Measurements from ENCODE around the gene C18orf63. TPM values are rescaled to one million over a fixed set of nuclear protein-coding genes. Genes with fewer than 3 reads are reported as not detected.

The C18orf63 gene
- total RNA-seq, 2 experiments from 2014 or later: not detected

DNA sequence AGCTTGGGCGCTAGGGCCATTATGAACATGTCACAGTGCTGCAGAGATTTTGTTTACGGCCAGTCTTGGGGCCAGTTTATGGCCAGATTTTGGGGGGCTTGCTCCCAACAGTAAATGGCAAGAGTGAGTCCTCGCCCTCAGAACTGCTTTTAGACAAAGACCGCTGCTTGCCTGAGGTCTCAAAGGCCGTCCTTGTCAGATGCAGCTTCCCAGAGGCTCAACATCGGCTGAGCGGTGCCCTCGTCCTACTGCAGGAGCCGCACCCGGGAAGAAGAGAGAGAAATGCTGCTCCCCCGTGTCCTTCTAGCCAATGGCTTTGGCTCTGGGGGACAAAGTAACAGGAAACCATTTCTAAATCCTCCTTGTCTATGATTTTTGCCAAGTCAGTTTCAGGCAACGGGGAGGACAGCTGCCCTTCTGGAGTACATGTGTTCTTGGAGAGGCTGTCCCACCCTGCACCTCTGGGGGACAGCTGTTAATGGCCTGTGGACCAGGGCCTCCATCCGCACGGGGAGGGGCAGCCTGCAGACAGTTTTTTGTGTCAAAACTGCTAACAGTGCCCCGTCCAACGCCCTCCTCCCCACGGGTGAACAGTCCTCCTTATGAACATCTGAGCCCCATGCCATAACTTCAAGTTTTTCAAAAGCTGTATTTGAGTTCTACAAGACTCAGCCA lies 66.1 kb downstream of the C18orf63 start:
- peak; percentile 14 for DNase-seq
- Mint-ChIP-seq H3K27ac (no peak overlapping the region), H3K27me3 (ENCODE audit: low read depth) (peaks cover 1% of the 10 kb centered on the region), H3K4me1 (ENCODE audit: low read depth) (peaks cover 30% of the 10 kb centered on the region), H3K36me3 (ENCODE audit: low read depth) (peaks cover 3% of the 10 kb centered on the region), H3K4me3 (no peak overlapping the region), H3K9me3 (ENCODE audit: insufficient read depth) (no peaks in the 10 kb centered on the region)
- CTCF ChIA-PET: interaction anchor here (1.1 kb wide), 1 partner anchor 15 kb away, joined by 4 read pairs; no protein-coding TSS in a partner anchor
- ATAC-seq: no peak
- POLR2A ChIA-PET: no interaction called here

DNA sequence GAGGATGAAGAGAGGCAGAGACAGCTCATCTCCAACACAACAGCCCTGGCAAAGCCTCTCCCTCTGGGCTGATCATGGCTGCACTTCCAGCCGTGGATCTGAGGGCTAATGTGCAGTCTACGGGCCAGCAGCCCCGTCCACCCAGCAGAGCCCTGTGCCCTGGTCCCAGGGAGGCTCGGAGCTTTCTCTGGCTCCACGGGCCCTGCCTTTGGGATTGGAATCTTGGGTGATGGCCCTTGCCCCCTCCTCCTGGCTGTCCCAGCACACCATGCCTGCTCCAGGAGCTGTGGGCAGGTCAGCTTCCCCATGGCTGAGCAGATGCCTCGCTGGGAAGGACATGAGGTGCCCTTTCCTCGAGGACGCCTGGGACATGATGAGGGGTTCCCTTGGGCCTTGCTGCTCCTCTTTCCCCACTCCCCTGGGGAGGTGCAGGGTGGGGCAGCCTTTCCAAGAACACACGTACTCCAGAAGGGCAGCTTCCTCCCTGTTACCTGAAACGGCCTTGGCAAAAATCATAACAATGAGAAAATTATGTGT lies 66.9 kb downstream of the C18orf63 start:
- Mint-ChIP-seq H3K27ac (no peak overlapping the region), H3K4me1 (ENCODE audit: low read depth) (peaks cover 26% of the 10 kb centered on the region), H3K9me3 (ENCODE audit: insufficient read depth) (no peaks in the 10 kb centered on the region), H3K27me3 (ENCODE audit: low read depth) (peaks cover 3% of the 10 kb centered on the region), H3K4me3 (no peak overlapping the region), H3K36me3 (ENCODE audit: low read depth) (peaks cover 3% of the 10 kb centered on the region)
- ChIA-PET CTCF (interaction anchor here (1.1 kb wide), 1 partner anchor 16 kb away, joined by 4 read pairs; no protein-coding TSS in a partner anchor), POLR2A (no interaction called here)
- ATAC-seq: no peak
- peak; percentile 3 for DNase-seq

DNA sequence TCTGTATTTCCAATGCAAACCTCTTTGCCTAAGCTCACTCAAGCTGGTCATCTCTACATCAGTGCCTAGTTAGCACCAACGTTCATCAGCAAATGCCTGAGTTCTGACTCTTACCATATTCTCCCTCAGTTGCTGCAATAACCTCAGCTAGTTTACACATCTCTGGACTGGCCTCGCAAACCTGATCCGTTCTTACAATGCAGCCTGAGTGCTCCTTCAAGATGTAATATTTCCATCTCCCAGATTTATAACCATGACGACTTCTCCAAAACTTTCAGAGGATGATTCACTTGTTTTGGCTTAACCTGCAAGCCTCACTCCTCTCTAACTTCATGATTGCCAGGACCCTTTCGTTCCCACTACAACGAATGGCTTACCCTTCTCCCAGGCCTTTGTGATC lies 71.7 kb downstream of the C18orf63 start:
- POLR2A ChIA-PET: no interaction called here

DNA sequence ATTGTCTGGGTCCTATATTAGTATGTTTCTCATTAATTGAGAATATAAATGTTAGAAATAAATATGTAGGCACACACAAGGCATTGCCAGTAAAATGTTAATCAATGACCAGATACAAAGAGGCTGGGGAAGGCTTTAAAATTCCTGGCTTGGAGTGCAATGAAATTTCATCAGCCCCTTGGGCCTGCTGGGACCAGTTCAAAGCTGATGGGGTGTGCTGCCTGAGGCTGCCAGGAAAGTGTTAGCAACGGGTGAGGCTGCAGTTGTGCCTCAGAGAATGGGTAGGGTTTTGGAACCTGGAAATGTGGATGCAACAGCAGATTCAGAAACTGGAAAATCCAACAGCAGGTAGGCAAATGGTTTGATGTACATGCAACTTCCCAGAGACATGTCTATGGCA lies 72.6 kb downstream of the C18orf63 start:
- DNase-seq (no peak), ATAC-seq (no peak)
- H3K27me3 Mint-ChIP-seq (ENCODE audit: low read depth): peaks cover 7% of the 10 kb centered on the region
- no peaks in the 10 kb centered on the region for H3K36me3 Mint-ChIP-seq (ENCODE audit: low read depth)
- H3K4me1 Mint-ChIP-seq (ENCODE audit: low read depth): peaks cover 21% of the 10 kb centered on the region
- no peak overlapping the region for H3K4me3 Mint-ChIP-seq
- CTCF ChIA-PET: interaction anchor here (0.7 to 4.2 kb wide), 2 partner anchors 10 to 163 kb away, joined by 3 to 13 read pairs; no protein-coding TSS in a partner anchor
- no peak overlapping the region for H3K27ac Mint-ChIP-seq
- no peaks in the 10 kb centered on the region for H3K9me3 Mint-ChIP-seq (ENCODE audit: insufficient read depth)
- POLR2A ChIA-PET: interaction anchor here (1.2 kb wide), 1 partner anchor 10 kb away, joined by 5 read pairs; no protein-coding TSS in a partner anchor

More for the DNA sequence above, 71.7 kb downstream of the C18orf63 start:
- peaks cover 3% of the 10 kb centered on the region for H3K27me3 Mint-ChIP-seq (ENCODE audit: low read depth)
- H3K9me3 Mint-ChIP-seq (ENCODE audit: insufficient read depth): no peaks in the 10 kb centered on the region
- H3K4me3 Mint-ChIP-seq: no peak overlapping the region
- no peaks in the 10 kb centered on the region for H3K36me3 Mint-ChIP-seq (ENCODE audit: low read depth)
- CTCF ChIA-PET: interaction anchor here (1.4 kb wide), 1 partner anchor 9 kb away, joined by 4 read pairs; no protein-coding TSS in a partner anchor
- H3K27ac Mint-ChIP-seq: no peak overlapping the region
- no peak for ATAC-seq
- DNase-seq: no peak
- H3K4me1 Mint-ChIP-seq (ENCODE audit: low read depth): peaks cover 21% of the 10 kb centered on the region

DNA sequence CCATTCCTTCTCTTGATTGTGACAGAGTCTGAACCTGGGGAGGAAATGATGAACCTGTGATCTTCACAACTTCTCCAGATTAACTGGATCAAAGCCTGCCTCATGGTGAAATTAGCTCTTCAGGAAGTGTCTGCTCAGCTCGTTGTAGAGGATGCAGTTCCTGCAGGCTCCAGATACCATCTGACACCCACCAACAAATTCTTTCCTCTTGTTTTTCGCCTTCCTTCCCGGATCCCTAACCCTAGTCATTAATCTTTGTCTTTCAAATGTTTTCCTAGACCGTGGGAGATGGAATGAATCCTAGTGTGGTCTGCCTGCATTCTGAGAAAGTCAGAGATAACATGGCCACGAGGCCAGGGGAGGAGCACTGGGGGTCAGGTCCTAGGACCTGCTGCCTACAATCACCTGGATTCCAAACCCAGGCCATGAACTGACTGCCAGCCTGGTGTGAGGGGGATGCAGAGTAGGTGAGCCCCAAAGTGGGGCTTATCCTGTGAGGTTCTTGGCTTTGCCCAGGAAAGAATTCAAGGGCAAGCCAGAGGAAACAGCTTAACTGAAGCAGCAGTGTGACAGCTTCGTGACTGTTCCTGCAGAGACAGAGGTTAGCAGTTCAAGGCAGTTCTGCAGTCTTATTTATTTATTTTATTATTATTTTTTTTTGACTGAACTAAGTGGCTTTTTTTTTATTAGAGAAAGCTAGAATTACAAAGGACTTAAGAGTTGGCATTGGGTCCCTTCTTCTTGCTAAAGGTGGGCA lies 73.7 kb downstream of the C18orf63 start:
- no peak overlapping the region for H3K27ac Mint-ChIP-seq
- DNase-seq (no peak), ATAC-seq (no peak)
- ChIA-PET CTCF (interaction anchor here (0.7 to 4.2 kb wide), 4 partner anchors 11 to 162 kb away, joined by 3 to 13 read pairs (median 4); no protein-coding TSS in a partner anchor), POLR2A (interaction anchor here (1.2 kb wide), 1 partner anchor 11 kb away, joined by 5 read pairs; no protein-coding TSS in a partner anchor)
- peaks cover 21% of the 10 kb centered on the region for H3K4me1 Mint-ChIP-seq (ENCODE audit: low read depth)
- H3K4me3 Mint-ChIP-seq: no peak overlapping the region
- H3K27me3 Mint-ChIP-seq (ENCODE audit: low read depth): peaks cover 13% of the 10 kb centered on the region
- H3K36me3 Mint-ChIP-seq (ENCODE audit: low read depth): no peaks in the 10 kb centered on the region
- no peaks in the 10 kb centered on the region for H3K9me3 Mint-ChIP-seq (ENCODE audit: insufficient read depth)

DNA sequence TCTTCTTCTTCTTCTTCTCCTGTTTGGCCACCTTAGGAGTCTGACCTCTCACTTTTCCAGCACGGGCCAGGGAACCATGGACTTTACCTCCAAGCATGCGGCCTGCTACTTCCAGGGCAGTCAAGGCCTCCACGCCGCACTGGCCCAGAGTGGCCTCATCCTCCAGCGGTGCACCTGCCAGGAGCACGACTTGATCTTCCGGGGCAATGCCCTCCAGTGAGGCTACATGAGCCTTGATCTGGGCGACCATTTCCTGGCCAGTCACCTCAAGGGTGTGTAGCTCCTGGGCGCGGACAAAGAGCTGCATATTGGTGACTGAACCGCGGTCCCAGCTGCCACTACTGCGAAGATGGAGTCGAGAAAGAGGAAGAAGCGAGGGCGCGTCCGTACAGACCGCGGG lies 74.4 kb downstream of the C18orf63 start:
- ChIA-PET POLR2A (no interaction called here), CTCF (interaction anchor here (4.2 kb wide), 1 partner anchor 12 kb away, joined by 13 read pairs; no protein-coding TSS in a partner anchor)
- Mint-ChIP-seq H3K4me1 (ENCODE audit: low read depth) (peaks cover 21% of the 10 kb centered on the region), H3K4me3 (no peak overlapping the region), H3K27me3 (ENCODE audit: low read depth) (peaks cover 19% of the 10 kb centered on the region), H3K36me3 (ENCODE audit: low read depth) (no peaks in the 10 kb centered on the region), H3K27ac (no peak overlapping the region), H3K9me3 (ENCODE audit: insufficient read depth) (no peaks in the 10 kb centered on the region)
- DNase-seq (no peak), ATAC-seq (no peak)

DNA sequence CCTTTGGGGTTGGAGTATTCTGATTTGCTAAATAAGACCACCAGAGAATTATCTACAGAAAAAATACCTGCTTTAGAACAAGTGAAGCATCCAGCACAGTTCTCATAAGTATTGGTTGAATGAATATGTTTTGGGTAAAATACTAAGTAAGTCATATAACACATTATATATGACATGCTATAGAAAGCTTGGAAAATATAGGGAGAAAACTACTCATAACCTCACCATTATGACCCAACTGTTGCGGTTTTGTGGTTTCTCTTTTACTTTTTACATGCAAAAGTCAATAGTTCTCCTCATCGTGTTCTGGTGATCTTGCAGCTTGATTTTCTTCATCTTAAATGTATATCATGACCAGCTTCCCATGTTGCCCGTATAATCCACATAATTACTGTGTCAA lies 75.3 kb downstream of the C18orf63 start:
- no peaks in the 10 kb centered on the region for H3K9me3 Mint-ChIP-seq (ENCODE audit: insufficient read depth)
- ATAC-seq (no peak), DNase-seq (no peak)
- H3K27me3 Mint-ChIP-seq (ENCODE audit: low read depth): peaks cover 24% of the 10 kb centered on the region
- H3K4me3 Mint-ChIP-seq: no peak overlapping the region
- POLR2A ChIA-PET: no interaction called here
- H3K4me1 Mint-ChIP-seq (ENCODE audit: low read depth): peaks cover 21% of the 10 kb centered on the region
- no peak overlapping the region for H3K27ac Mint-ChIP-seq
- CTCF ChIA-PET: interaction anchor here (0.7 to 4.2 kb wide), 3 partner anchors 13 to 103 kb away, joined by 3 to 13 read pairs (median 3); no protein-coding TSS in a partner anchor
- no peaks in the 10 kb centered on the region for H3K36me3 Mint-ChIP-seq (ENCODE audit: low read depth)

DNA sequence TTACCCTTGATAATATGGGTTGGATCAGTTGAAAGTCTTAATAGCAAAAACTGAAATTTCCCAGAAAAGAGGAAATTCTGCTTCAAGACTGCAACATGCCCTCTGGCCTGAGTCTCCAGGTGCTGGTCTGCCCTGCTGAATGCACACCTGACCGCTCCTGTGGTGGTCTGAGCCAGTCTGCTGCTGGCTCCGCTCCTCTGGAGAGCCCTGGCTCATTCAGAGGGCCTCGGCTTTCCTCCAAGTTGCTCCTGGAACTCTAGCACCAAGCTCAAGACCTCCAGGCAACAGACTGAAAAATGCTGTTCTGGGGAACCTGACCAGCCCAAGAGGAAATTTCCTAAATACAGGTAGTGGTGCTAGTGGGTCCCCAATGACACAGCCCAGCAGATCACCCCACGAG lies 76.7 kb downstream of the C18orf63 start:
- no peaks in the 10 kb centered on the region for H3K9me3 Mint-ChIP-seq (ENCODE audit: insufficient read depth)
- no peak overlapping the region for H3K27ac Mint-ChIP-seq
- ATAC-seq (no peak), DNase-seq (no peak)
- ChIA-PET POLR2A (no interaction called here), CTCF (interaction anchor here (4.2 kb wide), 1 partner anchor 14 kb away, joined by 13 read pairs; no protein-coding TSS in a partner anchor)
- H3K4me1 Mint-ChIP-seq (ENCODE audit: low read depth): peaks cover 21% of the 10 kb centered on the region
- peaks cover 22% of the 10 kb centered on the region for H3K27me3 Mint-ChIP-seq (ENCODE audit: low read depth)
- H3K36me3 Mint-ChIP-seq (ENCODE audit: low read depth): no peaks in the 10 kb centered on the region
- no peak overlapping the region for H3K4me3 Mint-ChIP-seq

DNA sequence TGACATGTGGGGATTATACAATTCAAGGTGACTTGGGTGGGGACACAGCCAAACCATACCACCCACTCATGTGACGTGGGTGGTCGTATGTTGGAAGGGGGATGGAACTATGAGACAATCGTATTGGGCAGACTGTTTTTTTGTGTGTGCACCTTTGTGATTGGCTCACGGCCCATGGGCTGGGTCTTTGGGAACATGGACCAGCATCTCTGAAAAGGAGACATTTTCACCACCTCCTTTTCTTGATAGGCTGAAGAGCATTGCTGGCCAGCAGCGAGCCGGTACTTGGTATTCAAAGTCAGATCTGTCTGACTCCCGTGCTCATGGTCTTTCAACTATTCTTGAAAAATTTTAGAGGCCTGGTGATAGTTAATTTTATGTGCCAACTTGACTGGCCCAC lies 79.4 kb downstream of the C18orf63 start:
- no peaks in the 10 kb centered on the region for H3K9me3 Mint-ChIP-seq (ENCODE audit: insufficient read depth)
- H3K4me1 Mint-ChIP-seq (ENCODE audit: low read depth): peaks cover 24% of the 10 kb centered on the region
- H3K27ac Mint-ChIP-seq: no peak overlapping the region
- no peak for DNase-seq
- H3K4me3 Mint-ChIP-seq: no peak overlapping the region
- H3K36me3 Mint-ChIP-seq (ENCODE audit: low read depth): no peaks in the 10 kb centered on the region
- ChIA-PET CTCF (no interaction called here), POLR2A (no interaction called here)
- ATAC-seq: no peak
- peaks cover 22% of the 10 kb centered on the region for H3K27me3 Mint-ChIP-seq (ENCODE audit: low read depth)

DNA sequence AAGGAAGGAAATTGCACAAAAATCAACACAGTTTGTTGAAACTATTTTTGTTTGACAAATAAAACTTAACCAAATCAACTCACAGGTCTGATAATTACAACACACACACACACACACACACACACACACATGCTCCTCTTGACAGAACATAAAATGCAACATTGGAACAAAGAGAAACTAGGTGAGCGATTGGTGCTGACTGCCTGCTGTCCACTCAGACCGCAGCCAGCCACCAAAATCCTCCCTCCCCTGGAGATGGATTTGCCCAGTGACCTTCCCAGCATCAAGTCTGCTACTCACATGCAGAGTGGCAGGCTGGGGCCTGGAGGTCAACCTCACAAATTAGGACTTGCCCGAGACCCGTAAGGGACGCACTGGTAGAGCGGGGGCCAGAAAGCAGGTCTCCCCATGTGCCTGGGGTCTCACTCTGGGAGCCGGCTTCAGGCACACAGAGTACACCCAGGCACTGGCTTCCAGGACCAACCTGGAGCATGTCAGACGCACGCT lies 80.1 kb downstream of the C18orf63 start:
- POLR2A ChIA-PET: no interaction called here
- Mint-ChIP-seq H3K4me3 (no peak overlapping the region), H3K9me3 (ENCODE audit: insufficient read depth) (no peaks in the 10 kb centered on the region), H3K36me3 (ENCODE audit: low read depth) (no peaks in the 10 kb centered on the region), H3K27me3 (ENCODE audit: low read depth) (peaks cover 22% of the 10 kb centered on the region), H3K27ac (no peak overlapping the region), H3K4me1 (ENCODE audit: low read depth) (peaks cover 25% of the 10 kb centered on the region)
- no peak for ATAC-seq
- DNase-seq: no peak
- CTCF ChIA-PET: no interaction called here

DNA sequence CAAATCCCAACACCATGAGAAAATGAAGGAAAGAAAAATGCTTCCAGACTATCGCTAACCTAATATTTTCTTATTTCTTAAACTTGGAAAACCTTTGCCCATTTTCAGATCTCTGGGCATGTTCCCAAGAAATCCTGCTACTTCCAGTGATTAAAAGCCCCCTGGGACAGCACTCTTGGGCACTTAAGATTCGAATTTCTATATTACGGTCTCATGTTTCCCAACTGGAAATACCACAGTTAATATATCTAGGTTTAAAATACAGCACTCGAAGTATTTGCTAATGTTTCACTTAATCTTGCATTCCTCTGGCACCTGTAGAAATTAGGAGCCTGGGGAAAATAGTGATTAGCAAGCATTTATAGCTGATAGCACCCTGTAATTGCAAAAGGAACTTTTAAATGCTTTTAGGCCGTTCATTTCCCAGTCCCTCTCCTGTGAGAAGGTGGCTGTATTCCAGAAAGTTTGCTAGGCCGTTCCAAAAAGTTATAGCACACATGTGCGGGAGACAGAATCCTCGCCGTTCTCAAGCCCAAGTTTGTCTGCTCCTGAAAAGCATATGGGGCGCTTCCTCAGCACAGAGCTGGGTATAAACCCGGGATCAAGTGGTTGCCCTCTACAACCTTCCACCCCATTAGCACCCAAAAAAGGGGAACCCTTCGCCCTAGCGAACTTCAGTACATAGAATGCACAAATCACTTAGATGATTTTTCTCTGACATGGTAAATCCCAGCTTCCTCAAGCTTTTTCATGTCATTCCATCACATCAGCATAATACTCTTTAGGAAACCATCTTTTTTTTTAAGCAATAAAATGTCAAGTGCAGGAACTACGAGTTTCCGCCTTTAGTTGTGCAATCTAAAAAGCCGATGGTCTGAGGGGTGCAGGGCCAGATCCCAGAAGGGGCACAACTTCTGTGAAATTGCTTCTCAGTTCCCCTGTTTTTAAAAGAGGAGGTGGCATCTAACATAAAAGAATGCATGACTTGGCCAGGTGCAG lies 80.8 kb downstream of the C18orf63 start:
- peaks cover 22% of the 10 kb centered on the region for H3K27me3 Mint-ChIP-seq (ENCODE audit: low read depth)
- ChIA-PET CTCF (no interaction called here), POLR2A (no interaction called here)
- no peak overlapping the region for H3K4me3 Mint-ChIP-seq
- H3K9me3 Mint-ChIP-seq (ENCODE audit: insufficient read depth): no peaks in the 10 kb centered on the region
- H3K36me3 Mint-ChIP-seq (ENCODE audit: low read depth): no peaks in the 10 kb centered on the region
- peaks cover 27% of the 10 kb centered on the region for H3K4me1 Mint-ChIP-seq (ENCODE audit: low read depth)
- DNase-seq: no peak
- no peak for ATAC-seq
- H3K27ac Mint-ChIP-seq: no peak overlapping the region

Data from activated CD8-positive, alpha-beta T cell treated with anti-CD3 and anti-CD28 coated beads, Interleukin-2, amount 10 ng/mL, durations not matched to agents 7 days and 5 days (primary cell).